H7 (cell line): ENCODE measurements around the gene BCKDHA. TPM values are rescaled to one million over a fixed set of nuclear protein-coding genes. Genes with fewer than 3 reads are reported as not detected.
"Not testable (repeated sequence)": the region's sequence is repeated elsewhere in the genome, so short reads cannot be mapped to it uniquely, and the experiment has no call there.

Experiments
- DNase-seq: peaks from one replicate; pipeline ENCODE4 v3.0.0; 2012
- H3K27me3 ChIP-seq: 2 replicates; pipeline ENCODE4 v1.6.0; 2011; ENCODE audit warnings: mild to moderate bottlenecking, low read length; ENCODE audit not compliant: control insufficient read depth, insufficient read depth
- H3K36me3 ChIP-seq: replicated peaks from 2 replicates; pipeline ENCODE4 v1.5.1; 2011; ENCODE audit warnings: low read length; ENCODE audit not compliant: control insufficient read depth, insufficient read depth
- H3K4me3 ChIP-seq: 2 replicates; pipeline ENCODE4 v1.5.1; 2011; ENCODE audit warnings: low read depth, mild to moderate bottlenecking, control low read depth, low read length, moderate library complexity; ENCODE audit not compliant: insufficient read depth
- total RNA-seq: library from RNA; depleted of rRNA; stranded (reverse); fragments of >200 nt; shearing (Covaris generic); gene quantifications from 2 replicates; pipeline ENCODE4 v1.2.3, GENCODE V29; 2014; rRNA removed

BCKDHA gene
- total RNA-seq, 1 experiment from 2014 or later: 36.0 TPM

DNA sequence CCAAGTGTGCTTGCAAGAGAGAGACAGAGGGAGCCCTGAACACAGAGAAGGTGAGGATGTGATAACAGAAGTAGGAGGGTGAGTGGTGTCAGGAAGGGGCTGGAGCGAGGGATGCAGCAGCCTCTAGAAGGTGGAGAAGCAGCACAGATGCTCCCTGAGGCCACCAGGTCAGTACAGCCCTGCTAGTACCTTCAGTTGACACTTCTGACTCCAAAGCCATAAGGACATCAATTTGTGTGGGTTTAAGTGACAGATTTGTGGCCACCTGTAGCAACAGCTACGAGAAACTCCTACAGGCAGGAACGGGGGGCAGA is 52.2 kb downstream of the BCKDHA start:
- no peak for DNase-seq

DNA sequence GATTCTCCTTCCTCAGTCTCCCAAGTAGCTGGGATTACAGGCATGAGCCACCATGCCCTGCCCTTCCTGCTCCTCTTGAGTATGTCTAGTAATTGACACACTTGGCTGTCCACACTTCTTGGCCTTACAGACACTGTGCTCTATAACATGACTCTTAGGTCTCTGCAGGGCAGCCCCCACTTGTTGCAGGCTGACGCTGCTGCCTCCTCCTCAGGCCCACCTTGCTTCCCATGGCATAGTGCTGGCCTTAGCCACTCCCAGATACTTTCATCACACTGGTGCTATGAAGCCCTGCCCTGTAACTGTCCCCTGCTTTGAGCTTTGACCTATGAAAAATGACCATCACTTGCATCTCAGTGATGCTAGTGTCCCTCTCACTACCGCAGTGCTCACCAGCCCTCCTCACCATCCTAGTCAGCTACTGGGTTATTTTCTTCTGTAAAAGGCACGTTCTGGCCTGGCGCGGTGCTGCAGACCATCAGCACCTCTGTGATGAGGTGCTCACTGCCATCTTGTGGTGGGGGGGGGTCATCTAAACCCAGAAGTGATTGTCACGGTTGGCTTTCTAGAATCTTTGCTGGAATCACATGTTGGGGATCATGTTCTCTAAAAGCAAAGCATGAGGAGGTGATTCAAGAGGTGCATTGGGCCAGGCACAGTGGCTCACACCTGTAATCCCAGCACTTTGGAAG is 55.1 kb downstream of the BCKDHA start:
- no peaks in the 10 kb centered on the region for H3K27me3 ChIP-seq
- DNase-seq: peak; percentile 26
- no peak overlapping the region for H3K4me3 ChIP-seq
- H3K36me3 ChIP-seq: no peaks in the 10 kb centered on the region

More for the DNA sequence above, 52.2 kb downstream of the BCKDHA start:
- Histone ChIP-seq H3K27me3 (no peaks in the 10 kb centered on the region; the same call in 1 of the 2 replicates), H3K4me3 (no peak overlapping the region), H3K36me3 (no peaks in the 10 kb centered on the region)

DNA sequence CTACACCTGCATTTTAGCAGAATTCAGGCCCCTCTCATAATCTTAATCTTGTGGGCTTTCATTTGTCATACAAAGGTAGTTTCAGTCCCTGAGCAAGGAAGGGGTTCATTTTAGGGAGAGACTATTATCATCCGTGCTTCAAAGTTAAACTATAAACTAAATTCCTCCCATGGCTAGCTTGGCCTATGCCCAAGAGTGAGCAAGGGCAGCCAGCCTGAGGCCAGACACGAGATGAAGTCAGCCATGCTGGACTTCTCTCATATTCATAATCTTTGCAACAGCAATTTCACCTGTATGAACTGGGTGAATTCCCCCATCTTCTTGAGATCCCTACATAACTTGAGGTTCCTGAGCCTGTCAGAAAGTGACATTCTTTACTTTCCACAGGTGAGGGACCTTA is 58.3 kb downstream of the BCKDHA start:
- no peaks in the 10 kb centered on the region for H3K36me3 ChIP-seq
- H3K27me3 ChIP-seq: no peaks in the 10 kb centered on the region
- H3K4me3 ChIP-seq: no peak overlapping the region
- no peak for DNase-seq

DNA sequence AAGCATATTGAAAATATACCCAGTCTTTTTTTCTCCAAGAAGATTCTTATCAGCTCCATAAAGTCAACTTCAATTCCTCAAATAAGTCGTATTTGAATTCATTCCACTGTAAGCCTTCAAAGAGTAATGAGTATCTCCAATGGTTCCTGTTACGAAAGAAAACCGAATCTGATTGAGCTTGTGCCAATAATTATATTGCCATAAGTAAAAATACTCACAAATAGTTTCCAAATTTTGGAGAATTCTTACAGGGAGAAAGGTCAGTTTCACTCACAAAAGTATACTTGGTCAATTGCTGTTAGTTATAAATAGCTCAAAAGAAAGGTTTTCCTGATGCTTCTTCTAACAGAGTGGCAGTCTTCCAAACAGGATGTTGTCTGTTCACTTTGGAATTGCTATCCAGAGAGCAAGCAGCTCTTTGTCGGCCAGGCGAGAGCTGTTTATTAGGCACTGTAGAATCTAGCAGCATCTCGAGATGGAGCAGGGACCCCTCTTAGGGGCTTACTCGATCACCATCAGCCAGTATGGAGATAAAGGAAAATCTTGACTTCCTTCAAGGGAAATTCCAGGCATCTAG is 58.8 kb downstream of the BCKDHA start:
- no peaks in the 10 kb centered on the region for H3K27me3 ChIP-seq
- H3K4me3 ChIP-seq: no peak overlapping the region
- DNase-seq: no peak
- H3K36me3 ChIP-seq: no peaks in the 10 kb centered on the region

DNA sequence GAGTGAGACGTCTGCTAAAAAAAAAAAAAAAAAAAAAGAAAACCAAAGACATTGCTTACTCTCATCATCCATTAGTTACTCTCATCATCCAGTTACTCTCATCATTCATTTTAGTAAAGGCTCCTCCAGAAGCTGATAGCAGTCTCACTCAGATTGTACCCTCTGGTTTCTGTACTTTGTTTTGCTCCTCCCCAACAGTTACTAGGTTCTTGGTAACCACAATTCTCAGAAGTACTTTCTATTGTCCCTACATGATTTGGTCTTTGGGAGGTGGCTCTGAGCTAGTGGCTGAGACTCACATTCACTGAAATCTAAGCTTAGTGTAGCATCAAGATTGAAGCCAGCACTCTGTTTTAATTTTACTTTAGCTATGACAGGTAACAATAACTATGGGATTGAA is 59.6 kb downstream of the BCKDHA start:
- no peaks in the 10 kb centered on the region for H3K27me3 ChIP-seq
- DNase-seq: no peak
- no peaks in the 10 kb centered on the region for H3K36me3 ChIP-seq
- no peak overlapping the region for H3K4me3 ChIP-seq

DNA sequence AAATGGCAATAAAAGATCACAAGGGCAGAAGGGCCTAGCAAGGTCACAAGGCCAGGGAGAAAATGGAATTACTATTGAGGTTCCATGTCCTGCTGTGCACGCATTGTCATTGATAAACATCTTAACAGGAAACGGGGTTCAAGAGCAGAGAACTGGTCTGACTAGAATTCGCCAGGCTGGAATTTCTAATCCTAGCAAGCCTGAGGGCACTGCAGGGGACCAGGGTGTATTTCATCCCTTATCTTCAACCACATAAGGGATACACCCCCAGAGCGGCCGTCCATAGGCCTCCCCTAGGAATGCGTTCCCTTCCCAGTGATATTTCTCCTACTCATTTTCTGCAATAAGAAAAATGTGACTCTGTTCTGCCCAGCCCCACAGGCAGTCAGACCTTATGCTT is 64.9 kb downstream of the BCKDHA start:
- no peak overlapping the region for H3K4me3 ChIP-seq
- no peaks in the 10 kb centered on the region for H3K27me3 ChIP-seq
- no peak for DNase-seq
- no peaks in the 10 kb centered on the region for H3K36me3 ChIP-seq

DNA sequence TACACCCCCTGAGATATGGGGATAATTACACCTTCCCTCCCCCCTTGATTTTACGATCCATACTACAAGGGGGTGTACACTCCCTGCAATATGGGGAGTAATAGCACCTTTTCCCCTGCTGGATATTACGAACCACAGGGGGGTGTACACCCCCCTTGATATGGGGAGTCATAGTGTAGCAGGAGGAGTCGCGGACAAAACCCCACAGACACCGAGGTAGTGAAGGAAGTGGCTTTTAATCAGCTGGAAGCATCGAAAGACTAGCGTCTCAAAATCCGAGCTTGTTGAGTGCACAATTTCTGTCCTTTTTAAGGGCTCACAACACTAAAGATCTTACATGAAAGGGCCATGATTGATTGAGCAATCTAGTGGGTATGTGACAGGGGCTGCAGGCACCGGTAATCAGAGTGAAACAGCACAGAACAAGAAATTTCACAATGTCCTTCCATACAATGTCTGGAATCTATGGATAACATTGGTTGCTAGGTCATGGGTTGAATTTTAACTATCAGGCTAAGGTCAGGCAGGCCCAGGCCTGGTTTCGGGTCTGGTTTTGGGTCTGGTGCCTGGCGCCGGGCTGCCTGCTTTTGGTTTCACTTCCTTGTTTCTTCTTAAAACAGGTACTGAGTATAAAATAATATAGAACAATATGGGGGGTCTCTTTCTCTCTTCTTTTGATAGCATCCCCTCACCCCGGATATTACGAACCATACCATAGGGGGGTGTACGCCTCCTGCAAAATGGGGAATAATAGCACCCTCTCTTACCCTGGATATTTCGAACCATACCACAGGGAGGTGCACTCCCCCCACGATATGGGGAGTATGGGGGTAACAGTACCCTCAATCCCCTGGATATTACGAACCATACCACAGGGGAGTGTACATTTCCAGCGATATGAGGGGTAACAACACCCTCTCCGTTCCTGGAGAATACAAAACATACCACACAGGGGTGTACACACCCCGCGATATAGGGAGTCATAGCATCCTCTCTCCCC is 65.9 kb downstream of the BCKDHA start:
- H3K36me3 ChIP-seq, DNase-seq, H3K27me3 ChIP-seq, H3K4me3 ChIP-seq: not testable (repeated sequence)

Other genes starting within 250 kb of the BCKDHA start
- gene CYP2S1, start 204.6 kb upstream of the BCKDHA start, total RNA-seq: 60.4 and 108 TPM in 2 replicates
- gene AXL, start 178.6 kb upstream of the BCKDHA start, total RNA-seq: 23.3 and 26.8 TPM in 2 replicates
- 178 and 194 TPM in 2 replicates for gene HNRNPUL1, start 133.4 kb upstream of the BCKDHA start, total RNA-seq
- gene CCDC97, start 87.6 kb upstream of the BCKDHA start, total RNA-seq: 19.6 and 20.8 TPM in 2 replicates
- gene TGFB1, start 43.9 kb upstream of the BCKDHA start, total RNA-seq: 8.6 and 11.6 TPM in 2 replicates
- gene B9D2, start 33.7 kb upstream of the BCKDHA start, total RNA-seq: 1.1 and 2.9 TPM in 2 replicates
- gene TMEM91, start 21.3 kb upstream of the BCKDHA start, total RNA-seq: 8.4 and 13.3 TPM in 2 replicates
- 79.6 and 83.0 TPM in 2 replicates for gene EXOSC5, start 459 bp upstream of the BCKDHA start, total RNA-seq
- gene B3GNT8, start 29.6 kb downstream of the BCKDHA start, total RNA-seq: 1.9 and 5.3 TPM in 2 replicates
- 80.0 and 96.0 TPM in 2 replicates for gene DMAC2, start 42.1 kb downstream of the BCKDHA start, total RNA-seq
- gene ERICH4, start 45.3 kb downstream of the BCKDHA start, total RNA-seq: not detected in 2 replicates
- gene CEACAM21, start 178.3 kb downstream of the BCKDHA start, total RNA-seq: not detected in 2 replicates
- gene CEACAM4, start 229.3 kb downstream of the BCKDHA start, total RNA-seq: not detected in 2 replicates